Pons (tissue), 1 donor: ENCODE data around the gene EIF5A2.

Source experiments
- DNase-seq: peaks from one replicate; pipeline ENCODE4 v3.0.0-alpha.2; 2016; ENCODE audit warnings: low spot score

Gene EIF5A2

DNA sequence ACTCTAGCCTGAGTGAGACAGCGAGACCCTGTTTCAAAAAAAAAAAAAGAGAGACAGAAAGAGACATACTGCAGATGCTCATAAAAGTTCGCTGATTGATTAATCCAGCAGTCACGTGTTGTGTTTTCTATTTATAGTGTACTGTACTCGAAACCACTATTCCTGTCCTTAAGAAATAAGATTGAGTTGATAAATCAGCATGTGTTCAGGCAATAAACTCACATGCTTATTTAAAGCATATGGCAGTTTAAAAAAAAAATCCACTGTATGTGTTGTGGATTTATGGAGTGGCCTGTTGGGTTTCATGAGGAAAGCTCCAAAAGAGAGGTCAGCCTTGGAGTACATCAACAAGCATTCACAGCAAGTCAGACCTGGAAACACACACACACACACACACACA, 56.1 kb downstream of the EIF5A2 start:
- no peak for DNase-seq

DNA sequence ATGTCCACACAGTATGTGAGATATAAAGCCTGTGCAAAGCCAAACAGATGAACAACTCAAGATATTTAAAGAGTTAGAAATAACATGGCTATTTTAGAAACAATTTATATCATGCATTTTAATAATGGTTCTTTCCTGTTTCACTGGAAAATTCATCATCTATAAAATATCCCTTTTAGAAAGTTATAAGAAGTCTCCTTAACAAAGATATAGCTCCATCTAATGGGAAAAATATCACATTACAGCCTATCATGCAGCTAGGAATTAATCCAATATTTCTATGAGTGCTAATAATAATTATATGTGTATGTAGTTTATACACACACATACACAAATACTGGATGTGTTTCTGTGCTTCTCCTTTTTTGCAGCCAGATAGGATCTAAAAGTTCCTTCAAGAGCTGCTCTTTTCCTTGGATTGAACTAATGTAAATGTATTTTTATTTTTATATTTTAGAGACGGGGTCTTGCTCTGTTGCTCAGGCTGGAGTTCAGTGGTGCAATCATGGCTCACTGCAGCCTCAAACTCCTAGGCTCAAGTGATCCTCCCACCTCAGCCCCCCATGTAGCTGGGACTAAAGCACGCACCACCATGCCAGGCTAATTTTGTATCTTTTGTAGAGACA, 60.0 kb downstream of the EIF5A2 start:
- peak; percentile 31 for DNase-seq

DNA sequence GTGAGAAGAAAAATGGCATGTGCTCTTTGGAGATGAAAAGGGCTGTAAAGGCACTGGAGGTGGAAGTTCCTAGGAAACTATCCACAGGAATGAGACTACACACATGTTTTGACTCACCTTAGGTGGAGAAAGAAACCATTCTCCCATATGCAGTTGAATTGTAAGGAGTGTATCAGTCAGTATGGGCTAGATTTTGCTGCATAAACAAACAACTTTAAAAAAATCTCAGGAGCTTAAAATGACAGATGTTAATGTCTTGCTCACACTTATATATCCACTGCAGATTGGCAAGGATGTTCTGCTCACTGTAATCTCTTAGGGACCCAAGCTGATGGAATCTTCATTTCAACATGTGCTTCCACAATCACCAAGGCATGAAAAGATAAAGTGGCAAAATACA, 64.1 kb downstream of the EIF5A2 start:
- no peak for DNase-seq

DNA sequence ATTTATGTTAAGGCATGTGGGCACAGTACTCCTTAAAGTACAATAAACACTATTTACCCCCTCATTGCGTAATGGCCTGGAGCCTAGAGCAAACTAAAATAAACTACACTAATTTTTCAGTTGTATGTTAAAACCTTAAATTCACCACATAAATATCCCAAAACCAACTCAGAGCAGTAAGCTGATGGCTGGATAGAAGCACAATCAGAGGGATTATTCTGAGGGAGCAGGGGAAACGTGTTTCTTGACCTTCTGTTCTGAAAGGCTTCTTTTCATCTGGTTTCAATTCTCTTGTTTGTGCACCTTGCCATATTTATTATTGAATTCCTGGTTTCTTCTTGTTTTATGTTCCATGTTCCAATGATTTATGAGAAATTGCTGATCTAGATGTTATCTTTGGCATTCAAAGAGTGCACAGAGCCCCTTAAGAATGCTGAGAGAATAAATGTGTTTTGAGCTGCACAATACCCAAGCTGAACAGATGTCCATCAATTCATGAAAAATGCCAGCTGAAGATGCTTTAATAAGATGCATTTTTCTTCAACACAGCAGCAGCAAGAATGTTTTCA, 68.1 kb downstream of the EIF5A2 start:
- DNase-seq = peak; percentile 30

DNA sequence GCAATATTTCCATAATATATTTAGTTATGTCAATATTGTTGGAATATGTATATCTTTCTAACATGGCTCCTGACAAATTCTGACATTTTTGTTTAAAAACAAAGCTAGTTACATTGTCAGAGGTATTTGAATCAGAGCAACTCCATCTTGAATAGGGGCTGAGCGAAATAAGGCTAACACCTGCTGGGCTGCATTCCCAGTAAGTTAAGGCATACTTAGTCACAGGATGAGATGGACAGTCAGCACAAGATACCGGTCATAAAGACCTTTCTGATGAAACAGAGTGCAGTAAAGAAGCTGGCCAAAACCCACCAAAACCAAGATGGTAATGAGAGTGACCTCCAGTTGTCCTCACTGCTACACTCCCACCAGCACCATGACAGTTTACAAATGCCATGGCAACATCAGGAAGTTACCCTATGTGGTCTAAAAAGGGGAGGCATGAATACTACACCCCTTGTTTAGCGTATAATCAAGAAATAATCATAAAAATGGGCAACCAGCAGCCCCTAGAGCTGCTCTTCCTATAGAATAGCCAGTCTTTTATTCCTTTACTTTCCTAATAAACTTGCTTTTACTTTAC, 68.8 kb downstream of the EIF5A2 start:
- DNase-seq = no peak
